Activated T-cell treated with anti-CD3 and anti-CD28 coated beads, Interleukin-2, amount 50 U/mL, for 4 hours (primary cell): Measurements from ENCODE around the gene RPP25. TPM values are rescaled to one million over a fixed set of nuclear protein-coding genes. Genes with fewer than 3 reads are reported as not detected.
"Not testable (repeated sequence)": the region's sequence is repeated elsewhere in the genome, so short reads cannot be mapped to it uniquely, and the experiment has no call there.

ENCODE experiments used
- ATAC-seq, 2 donors: fragments of 200-7000 bp; cut with Tn5 transposase; one replicate each; pipeline ENCODE4 v1.10.0; 2021
- DNase-seq: peaks from one replicate; pipeline ENCODE4 v3.0.0-alpha.2; 2020
- H3K27me3 Mint-ChIP-seq: one replicate; pipeline ENCODE4 v1.8.0; 2021; ENCODE audit warnings: low read depth, mixed read lengths
- H3K36me3 Mint-ChIP-seq: one replicate; pipeline ENCODE4 v1.8.0; 2022; ENCODE audit warnings: mixed read lengths; ENCODE audit not compliant: insufficient read depth
- H3K4me1 Mint-ChIP-seq: one replicate; pipeline ENCODE4 v1.8.0; 2021; ENCODE audit warnings: low read depth, mixed read lengths
- H3K4me3 Mint-ChIP-seq: one replicate; pipeline ENCODE4 v1.8.0; 2021; ENCODE audit warnings: mild to moderate bottlenecking, moderate library complexity, mixed read lengths
- H3K9me3 Mint-ChIP-seq: one replicate; pipeline ENCODE4 v1.8.0; 2021; ENCODE audit warnings: mixed read lengths
- total RNA-seq, 3 donors: library from RNA; stranded (reverse); gene quantifications; one replicate each; pipeline ENCODE4 v1.2.1, GENCODE V29; 2021

Gene RPP25
- total RNA-seq, 3 donors from 2014 or later: 10.7 to 15.1 (median 13.3) TPM

DNA sequence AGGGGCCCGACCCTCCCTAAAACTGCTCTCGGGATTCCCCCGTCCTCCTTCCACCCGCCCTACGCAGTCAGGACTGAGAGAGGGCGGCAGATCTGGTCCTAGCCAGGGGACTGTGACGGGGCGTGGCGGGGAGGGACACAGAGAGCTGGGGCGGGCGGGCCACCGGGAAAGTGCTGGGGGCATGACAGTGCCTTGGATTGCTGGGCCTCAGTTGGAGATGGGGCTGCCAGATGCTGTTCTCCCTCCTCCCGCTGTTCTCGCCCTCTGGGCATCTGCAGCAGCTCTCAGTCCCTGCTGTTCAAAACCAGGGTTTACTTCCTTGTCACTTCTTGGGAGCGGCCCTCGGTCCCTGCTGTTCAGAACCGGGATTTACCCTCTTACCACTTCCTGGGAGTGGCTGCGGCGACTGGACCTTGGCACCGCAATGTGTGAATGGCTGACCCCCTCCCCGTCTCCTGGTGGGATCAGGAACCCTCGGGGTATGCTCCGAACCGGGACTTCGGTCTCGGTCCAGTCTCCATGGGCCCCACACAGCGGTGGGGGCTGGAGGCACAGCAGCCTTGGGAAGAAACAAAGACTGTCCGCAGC is 1.8 kb upstream of the RPP25 start:
- Mint-ChIP-seq H3K9me3 (no peaks in the 10 kb centered on the region), H3K4me1 (peaks cover 31% of the 10 kb centered on the region), H3K27me3 (peaks cover 25% of the 10 kb centered on the region), H3K4me3 (peak overlapping the region; percentile 55), H3K36me3 (no peaks in the 10 kb centered on the region)
- DNase-seq (no peak), ATAC-seq (no peak)

DNA sequence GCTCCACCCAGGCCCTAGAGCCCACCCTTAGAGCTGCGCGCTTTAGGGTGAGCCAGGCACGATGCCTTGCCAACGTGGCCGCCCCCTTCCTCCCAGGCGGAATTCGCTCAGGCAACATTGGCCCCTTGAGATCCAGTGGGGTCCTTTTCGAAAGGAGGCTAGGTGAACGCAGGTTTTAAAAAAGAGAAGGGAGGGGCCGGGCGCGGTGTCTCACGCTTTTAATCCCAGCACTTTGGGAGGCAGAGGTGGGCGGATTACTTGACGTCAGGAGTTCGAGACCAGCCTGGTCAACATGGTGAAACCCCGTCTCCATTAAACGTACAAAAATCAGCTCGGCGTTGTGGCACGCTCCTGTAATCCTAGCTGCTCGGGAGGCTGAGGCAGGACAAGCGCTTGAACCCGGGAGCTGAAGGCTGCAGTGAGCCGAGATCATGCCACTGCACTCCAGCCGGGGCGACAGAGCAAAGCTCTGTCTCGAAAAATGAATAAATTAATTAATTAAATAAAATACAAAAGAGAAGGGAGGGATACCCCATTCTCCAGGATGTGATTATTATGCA is 984 bp upstream of the RPP25 start:
- H3K4me3 Mint-ChIP-seq: peak overlapping the region; percentile 24
- no peaks in the 10 kb centered on the region for H3K9me3 Mint-ChIP-seq
- DNase-seq: no peak
- ATAC-seq: peak in 1 of 2 donors; percentile 2
- H3K36me3 Mint-ChIP-seq: no peaks in the 10 kb centered on the region
- peaks cover 31% of the 10 kb centered on the region for H3K4me1 Mint-ChIP-seq
- H3K27me3 Mint-ChIP-seq: peaks cover 25% of the 10 kb centered on the region

DNA sequence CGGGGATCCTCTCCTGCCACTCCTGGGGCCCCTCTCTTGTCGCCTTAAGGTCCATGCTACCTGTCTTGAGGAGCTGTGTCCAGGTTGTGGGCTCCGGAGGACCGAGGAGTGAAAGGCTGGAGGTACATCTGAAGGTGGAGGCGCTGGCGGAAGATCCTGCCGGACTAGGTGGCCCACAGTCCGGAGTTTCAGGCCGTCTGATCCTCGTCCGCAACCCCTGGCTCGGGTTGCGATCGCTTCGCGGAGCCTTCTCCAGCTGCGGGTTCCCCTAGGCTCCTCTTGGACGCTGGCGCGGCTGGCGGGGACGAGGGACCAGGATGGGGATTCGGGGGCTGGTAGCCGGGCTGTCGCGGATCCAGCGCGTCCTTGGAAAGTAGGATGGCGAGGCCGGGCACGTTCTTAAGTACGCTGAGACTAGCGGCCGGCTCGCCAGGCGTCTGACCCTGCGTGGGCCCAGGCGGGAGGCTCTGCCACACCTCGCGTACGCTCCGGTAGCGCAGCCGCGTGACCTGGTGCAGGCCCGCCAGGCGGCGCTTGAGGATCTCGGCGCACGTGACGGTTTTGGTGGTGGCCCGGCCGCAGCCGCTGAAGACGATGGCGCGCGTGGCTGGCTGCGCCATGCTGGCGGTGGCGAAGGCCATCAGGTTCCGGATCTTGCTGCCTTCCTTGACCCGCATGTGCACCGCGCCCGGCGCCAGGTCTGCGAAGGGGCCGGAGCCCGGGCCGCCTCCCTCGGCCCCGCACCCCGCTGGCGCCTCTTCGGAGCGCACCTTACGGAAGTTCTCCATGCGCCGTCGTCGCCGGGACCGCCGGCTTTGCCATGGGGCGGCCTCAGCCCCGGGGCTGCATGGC is 550 bp downstream of the RPP25 start:
- peaks cover 25% of the 10 kb centered on the region for H3K4me1 Mint-ChIP-seq
- H3K4me3 Mint-ChIP-seq: peak overlapping the region; percentile 62
- ATAC-seq (peak; percentile 61 to 63), DNase-seq (peak; percentile 66)
- no peaks in the 10 kb centered on the region for H3K9me3 Mint-ChIP-seq
- H3K36me3 Mint-ChIP-seq: no peaks in the 10 kb centered on the region
- H3K27me3 Mint-ChIP-seq: peaks cover 25% of the 10 kb centered on the region

DNA sequence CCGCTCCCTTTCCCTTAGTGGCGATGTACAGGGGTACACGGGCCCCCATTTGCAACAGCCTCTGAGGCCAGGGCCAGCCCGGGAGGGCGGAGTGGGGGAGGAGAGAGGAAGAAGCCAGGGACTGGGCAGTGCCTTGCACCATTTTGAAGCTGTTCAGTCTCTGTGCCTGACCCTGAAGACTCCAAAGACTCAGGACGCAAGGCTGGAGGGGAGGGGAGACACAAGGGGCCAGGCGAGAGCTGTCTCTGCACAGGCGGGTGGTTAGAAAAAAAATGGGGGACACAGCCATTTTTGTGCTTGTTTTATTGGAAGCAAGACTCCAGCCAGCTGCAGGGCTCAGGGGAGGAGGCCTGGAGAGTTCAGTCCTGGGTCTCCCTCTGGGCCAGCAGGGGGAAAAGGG is 1.6 kb downstream of the RPP25 start:
- Mint-ChIP-seq H3K4me3 (peak overlapping the region; percentile 62), H3K27me3 (peaks cover 25% of the 10 kb centered on the region), H3K36me3 (no peaks in the 10 kb centered on the region), H3K9me3 (no peaks in the 10 kb centered on the region), H3K4me1 (peaks cover 22% of the 10 kb centered on the region)
- DNase-seq: no peak
- ATAC-seq: no peak

DNA sequence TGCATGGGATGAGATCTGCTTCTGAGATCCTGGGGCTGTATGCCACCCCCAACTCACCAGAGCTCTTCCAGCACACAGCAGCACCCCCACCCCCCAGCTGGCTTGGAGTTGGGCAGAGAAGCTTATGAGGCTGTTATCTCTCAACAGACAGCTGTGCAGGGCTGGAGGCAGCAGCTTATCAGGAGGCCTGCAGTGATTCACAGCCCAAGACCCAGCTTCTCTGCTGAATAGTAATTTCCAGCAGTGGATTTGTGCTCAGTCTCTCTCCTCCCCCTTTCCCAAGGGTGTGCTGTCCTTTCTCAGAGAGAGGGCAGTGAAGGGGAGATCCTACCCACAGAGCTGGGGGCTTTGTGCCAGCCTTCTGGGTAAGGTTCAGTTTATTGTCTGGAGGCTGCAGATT is 2.1 kb downstream of the RPP25 start:
- Mint-ChIP-seq H3K36me3 (no peaks in the 10 kb centered on the region), H3K27me3 (peaks cover 23% of the 10 kb centered on the region), H3K4me1 (peaks cover 21% of the 10 kb centered on the region), H3K9me3 (no peaks in the 10 kb centered on the region), H3K4me3 (no peak overlapping the region)
- no peak for DNase-seq
- no peak for ATAC-seq

DNA sequence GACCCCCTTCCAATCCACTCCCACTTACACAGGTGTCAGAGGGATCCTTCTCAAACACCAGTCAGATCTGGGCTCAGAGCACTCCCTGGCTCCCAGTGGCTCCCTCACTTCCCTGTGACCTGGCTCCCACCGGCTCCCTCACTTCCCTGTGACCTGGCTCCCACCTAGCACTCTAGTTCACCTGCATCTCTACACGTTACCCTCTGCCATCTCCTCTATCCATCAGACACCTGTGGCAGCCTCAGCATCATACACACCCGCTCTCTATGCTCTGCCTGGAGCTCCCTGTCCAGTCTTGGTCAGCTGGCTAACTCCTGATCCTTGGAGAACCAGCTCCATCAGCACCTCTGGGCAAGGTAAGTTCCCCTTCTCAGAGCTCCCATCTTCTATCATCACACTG is 5.6 kb downstream of the RPP25 start:
- Mint-ChIP-seq H3K27me3 (peaks cover 2% of the 10 kb centered on the region), H3K36me3 (no peaks in the 10 kb centered on the region), H3K9me3 (no peaks in the 10 kb centered on the region), H3K4me3 (no peak overlapping the region), H3K4me1 (peaks cover 3% of the 10 kb centered on the region)
- DNase-seq (no peak), ATAC-seq (no peak)

DNA sequence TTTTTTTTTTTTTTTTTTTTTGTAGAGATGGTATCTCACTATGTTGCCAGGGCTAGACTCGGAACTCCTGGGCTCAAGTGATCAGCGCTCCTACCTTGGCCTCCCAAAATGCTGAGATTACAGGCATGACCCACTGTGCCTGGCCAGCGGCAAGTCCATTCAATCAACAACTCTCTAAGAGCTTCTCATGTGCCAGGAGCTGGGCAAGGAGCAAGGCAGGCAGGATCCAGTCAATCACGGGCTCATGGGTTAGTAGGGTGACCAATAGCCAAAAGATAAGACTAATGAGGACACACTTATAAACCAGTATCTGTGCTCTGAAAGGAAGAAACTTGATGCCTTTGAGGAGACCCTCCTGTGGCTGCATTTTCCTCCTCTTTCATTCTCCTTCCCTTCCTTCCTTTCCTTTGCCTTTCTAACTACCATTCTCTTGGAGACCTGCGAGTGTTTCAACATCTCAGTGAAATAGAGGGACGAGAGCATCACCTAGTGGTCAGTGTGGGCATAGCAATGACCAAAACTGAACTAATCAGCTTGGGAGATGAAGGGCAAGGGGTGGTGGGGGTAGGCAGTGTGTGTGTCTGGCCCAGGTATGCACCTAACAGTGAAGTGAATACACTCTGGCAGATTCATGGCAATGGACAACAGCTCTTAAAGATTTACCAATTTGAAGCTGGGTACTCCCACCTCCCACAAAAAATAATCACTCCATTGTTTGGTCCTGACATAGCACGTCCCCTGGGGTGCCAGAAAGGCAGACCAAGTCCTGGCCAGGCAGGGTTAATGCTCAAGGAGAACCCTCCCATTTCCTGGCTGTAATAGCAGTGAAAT is 6.3 kb downstream of the RPP25 start:
- ATAC-seq (peak; percentile 86 to 88), DNase-seq (peak; percentile 76)
- H3K9me3 Mint-ChIP-seq: no peaks in the 10 kb centered on the region
- H3K36me3 Mint-ChIP-seq: no peaks in the 10 kb centered on the region
- H3K27me3 Mint-ChIP-seq: no peaks in the 10 kb centered on the region
- H3K4me3 Mint-ChIP-seq: no peak overlapping the region
- no peaks in the 10 kb centered on the region for H3K4me1 Mint-ChIP-seq

DNA sequence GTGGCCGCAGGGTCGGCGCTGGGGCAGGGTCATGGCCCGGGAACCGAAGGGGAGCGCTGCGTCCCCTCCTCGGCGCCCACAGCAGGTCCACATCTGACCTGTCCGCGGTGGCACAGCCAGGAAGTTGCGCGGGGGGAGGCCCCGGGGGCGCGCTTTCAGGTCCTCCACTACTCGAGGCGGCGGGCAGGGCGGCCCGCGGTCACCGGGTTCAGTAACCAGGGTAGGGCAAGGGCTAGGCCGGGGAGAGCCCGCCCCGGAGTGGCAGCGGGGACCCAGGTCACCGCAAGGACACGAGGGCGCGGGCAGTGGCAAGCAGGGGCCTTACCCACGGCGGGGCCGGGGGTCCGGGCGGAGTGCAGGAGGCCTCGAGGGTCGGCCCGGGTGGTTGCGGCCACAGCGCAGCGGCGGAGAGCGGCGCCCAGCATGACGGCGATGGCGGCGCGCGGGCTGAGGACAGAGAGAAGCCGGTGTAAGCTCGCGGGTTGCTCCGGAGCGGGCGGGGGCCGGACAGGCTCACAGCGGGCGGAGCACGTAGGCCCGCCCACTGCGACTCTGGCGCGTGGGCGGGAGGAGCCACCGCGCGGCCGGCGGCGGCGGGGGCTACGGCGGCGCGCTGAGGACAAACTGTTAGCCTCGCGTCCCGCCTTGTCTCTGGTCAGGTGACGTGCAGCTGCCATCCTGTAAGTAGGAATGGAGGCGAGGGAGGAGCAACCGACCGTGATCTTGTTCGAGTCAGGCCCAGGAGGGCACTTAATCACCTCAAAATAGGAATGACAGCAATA is 18.8 kb downstream of the RPP25 start, which contains the start of gene COX5A:
COX5A (minus strand) TSS at position 484 of the 782 bp plus-strand sequence; CDS start at position 425, 59 bp downstream.
- no peaks in the 10 kb centered on the region for H3K27me3 Mint-ChIP-seq
- peaks cover 2% of the 10 kb centered on the region for H3K36me3 Mint-ChIP-seq
- DNase-seq (peak; percentile 88), ATAC-seq (peak; percentile 94)
- peaks cover 29% of the 10 kb centered on the region for H3K4me1 Mint-ChIP-seq
- no peaks in the 10 kb centered on the region for H3K9me3 Mint-ChIP-seq
- H3K4me3 Mint-ChIP-seq: peak within 1 kb of the TSS; percentile 94

DNA sequence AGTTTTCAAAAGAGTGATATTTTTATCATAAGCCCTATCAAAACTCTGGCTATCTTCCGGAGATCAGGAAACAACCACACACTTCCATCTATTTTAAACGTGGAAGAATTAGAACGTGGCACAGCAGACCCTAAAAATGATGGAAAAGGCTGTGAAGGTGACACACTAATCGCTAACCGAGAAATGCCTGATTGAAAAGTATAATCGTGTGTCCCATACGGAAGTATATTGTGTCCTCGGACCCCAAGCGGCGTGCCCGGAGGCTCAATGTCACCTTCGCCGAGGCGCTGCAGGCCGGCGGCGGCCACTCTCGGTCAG is 19.3 kb downstream of the RPP25 start:
- Mint-ChIP-seq H3K4me3 (peak overlapping the region; percentile 94), H3K36me3 (peaks cover 2% of the 10 kb centered on the region), H3K27me3 (no peaks in the 10 kb centered on the region), H3K4me1 (peaks cover 31% of the 10 kb centered on the region), H3K9me3 (no peaks in the 10 kb centered on the region)
- DNase-seq: no peak
- peak; percentile 11 to 16 for ATAC-seq

DNA sequence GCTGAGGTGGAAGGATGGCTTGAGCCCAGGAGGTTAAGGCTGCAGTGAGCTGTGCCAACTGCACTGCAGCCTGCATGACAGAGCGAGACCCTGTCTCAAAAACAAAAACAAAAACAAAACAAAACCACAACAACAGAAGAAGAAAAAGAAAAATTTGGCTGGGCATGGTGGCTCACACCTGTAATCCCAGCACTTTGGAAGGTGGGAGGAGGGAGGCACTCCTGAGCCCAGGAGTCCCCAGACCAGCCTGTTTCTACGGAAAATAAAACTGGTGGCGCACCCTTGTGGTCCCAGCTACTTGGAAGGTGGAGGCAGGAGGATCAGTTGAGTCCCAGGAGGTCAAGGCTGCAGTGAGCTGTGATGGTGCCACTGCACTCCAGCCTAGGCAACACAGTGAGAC is 21.4 kb downstream of the RPP25 start:
- Mint-ChIP-seq H3K4me1 (peaks cover 33% of the 10 kb centered on the region), H3K4me3 (peak overlapping the region; percentile 61)
- H3K9me3 Mint-ChIP-seq, H3K36me3 Mint-ChIP-seq, H3K27me3 Mint-ChIP-seq, DNase-seq, ATAC-seq: not testable (repeated sequence)

DNA sequence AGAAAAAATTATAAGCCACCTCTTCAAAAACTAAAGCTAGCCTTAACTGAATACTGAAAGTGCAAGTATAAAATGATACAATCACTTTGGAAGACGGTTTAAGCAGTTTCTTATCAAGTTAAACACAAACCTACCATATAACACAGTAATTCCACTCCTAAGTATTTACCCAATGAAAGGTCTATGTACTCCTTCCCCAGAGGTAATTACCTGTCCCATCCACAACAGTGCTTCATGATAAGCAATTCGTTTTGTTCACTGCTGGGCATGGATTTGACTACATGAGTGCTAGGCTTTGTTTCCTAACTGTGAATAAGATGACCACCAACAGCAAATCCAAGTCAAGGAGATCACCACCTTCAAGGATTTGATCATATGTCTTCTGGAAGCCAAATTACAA is 23.0 kb downstream of the RPP25 start:
- H3K4me1 Mint-ChIP-seq: peaks cover 33% of the 10 kb centered on the region
- ATAC-seq (no peak), DNase-seq (no peak)
- no peaks in the 10 kb centered on the region for H3K9me3 Mint-ChIP-seq
- no peaks in the 10 kb centered on the region for H3K27me3 Mint-ChIP-seq
- H3K36me3 Mint-ChIP-seq: peaks cover 10% of the 10 kb centered on the region
- H3K4me3 Mint-ChIP-seq: no peak overlapping the region

DNA sequence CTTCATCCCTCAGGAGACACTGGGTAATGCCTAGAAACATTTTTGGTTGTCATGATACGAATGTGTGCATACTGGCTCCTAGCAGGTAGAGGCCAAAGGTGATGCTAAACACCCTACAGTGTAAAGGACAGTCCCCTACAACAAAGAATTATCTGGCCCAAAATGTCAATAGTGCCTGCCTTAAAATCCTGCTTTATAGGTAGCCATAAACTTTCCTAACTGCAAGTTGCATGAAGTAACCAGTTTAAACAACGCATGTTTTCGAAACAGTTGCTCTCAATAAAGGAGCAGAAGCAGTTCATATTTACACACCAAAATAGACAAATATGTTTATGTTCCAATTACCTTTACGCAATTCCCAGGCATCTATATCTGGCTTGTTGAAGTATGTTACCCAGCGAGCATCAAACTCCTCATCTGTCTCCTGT is 27.8 kb downstream of the RPP25 start:
- H3K36me3 Mint-ChIP-seq: peaks cover 15% of the 10 kb centered on the region
- H3K4me3 Mint-ChIP-seq: no peak overlapping the region
- H3K4me1 Mint-ChIP-seq: peaks cover 10% of the 10 kb centered on the region
- no peaks in the 10 kb centered on the region for H3K9me3 Mint-ChIP-seq
- DNase-seq: no peak
- ATAC-seq: no peak
- no peaks in the 10 kb centered on the region for H3K27me3 Mint-ChIP-seq

DNA sequence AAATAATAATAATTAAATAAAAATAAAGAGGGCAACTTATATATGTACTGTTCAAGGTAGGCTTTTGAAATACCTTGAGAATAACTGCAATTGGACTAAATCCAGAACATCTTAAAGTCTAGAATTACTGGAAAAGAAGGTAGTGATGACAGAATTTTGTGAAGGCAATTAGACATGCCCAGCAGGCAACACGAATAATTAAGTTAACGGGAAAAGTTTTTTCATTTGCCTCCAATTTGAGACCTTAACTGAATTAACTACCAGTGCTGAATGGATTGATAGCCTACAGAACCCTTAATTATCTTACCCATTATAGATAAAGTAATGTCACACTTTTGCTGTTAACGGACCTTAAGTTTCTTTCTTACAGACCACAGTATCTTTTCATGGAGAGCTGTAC is 32.0 kb downstream of the RPP25 start:
- Mint-ChIP-seq H3K36me3 (peaks cover 34% of the 10 kb centered on the region), H3K4me1 (no peaks in the 10 kb centered on the region)
- no peak for DNase-seq

More for the DNA sequence above, 32.0 kb downstream of the RPP25 start:
- H3K27me3 Mint-ChIP-seq: no peaks in the 10 kb centered on the region
- H3K4me3 Mint-ChIP-seq: no peak overlapping the region
- no peak for ATAC-seq
- no peaks in the 10 kb centered on the region for H3K9me3 Mint-ChIP-seq
